Activated CD4-positive, alpha-beta T cell treated with anti-CD3 and anti-CD28 coated beads, Interleukin-2, amount 10 ng/mL, durations not matched to agents 24 days and 14 days (primary cell): ENCODE results near the gene RUVBL2. TPM values are rescaled to one million over a fixed set of nuclear protein-coding genes. Genes with fewer than 3 reads are reported as not detected.
A peak's percentile ranks its signal among the peaks of the same experiment; 100 is the strongest.

Experiments used
- DNase-seq: peaks from one replicate; pipeline ENCODE4 v3.0.0; 2022
- H3K27ac Mint-ChIP-seq: one replicate; pipeline ENCODE4 v1.8.0; 2022; ENCODE audit warnings: mild to moderate bottlenecking, mixed read lengths
- H3K27me3 Mint-ChIP-seq: one replicate; pipeline ENCODE4 v1.8.0; 2022; ENCODE audit warnings: mixed read lengths
- H3K36me3 Mint-ChIP-seq: one replicate; pipeline ENCODE4 v1.8.0; 2022; ENCODE audit warnings: low read depth, mild to moderate bottlenecking, mixed read lengths
- H3K4me1 Mint-ChIP-seq: one replicate; pipeline ENCODE4 v1.8.0; 2021; ENCODE audit warnings: mixed read lengths
- H3K4me3 Mint-ChIP-seq: one replicate; pipeline ENCODE4 v1.8.0; 2022; ENCODE audit warnings: mild to moderate bottlenecking, moderate library complexity, mixed read lengths
- H3K9me3 Mint-ChIP-seq: one replicate; pipeline ENCODE4 v1.8.0; 2021; ENCODE audit warnings: mixed read lengths
- intact Hi-C: fragments of 100-400 bp; cut with micrococcal nuclease; formaldehyde crosslinking; loops from one replicate; pipeline ENCODE4 v1.15.1; 2023
- total RNA-seq: library from RNA; stranded (reverse); gene quantifications from 2 replicates; pipeline ENCODE4 v1.2.3, GENCODE V29; 2022

The RUVBL2 gene
- total RNA-seq, 1 donor from 2014 or later, result 195 TPM

DNA sequence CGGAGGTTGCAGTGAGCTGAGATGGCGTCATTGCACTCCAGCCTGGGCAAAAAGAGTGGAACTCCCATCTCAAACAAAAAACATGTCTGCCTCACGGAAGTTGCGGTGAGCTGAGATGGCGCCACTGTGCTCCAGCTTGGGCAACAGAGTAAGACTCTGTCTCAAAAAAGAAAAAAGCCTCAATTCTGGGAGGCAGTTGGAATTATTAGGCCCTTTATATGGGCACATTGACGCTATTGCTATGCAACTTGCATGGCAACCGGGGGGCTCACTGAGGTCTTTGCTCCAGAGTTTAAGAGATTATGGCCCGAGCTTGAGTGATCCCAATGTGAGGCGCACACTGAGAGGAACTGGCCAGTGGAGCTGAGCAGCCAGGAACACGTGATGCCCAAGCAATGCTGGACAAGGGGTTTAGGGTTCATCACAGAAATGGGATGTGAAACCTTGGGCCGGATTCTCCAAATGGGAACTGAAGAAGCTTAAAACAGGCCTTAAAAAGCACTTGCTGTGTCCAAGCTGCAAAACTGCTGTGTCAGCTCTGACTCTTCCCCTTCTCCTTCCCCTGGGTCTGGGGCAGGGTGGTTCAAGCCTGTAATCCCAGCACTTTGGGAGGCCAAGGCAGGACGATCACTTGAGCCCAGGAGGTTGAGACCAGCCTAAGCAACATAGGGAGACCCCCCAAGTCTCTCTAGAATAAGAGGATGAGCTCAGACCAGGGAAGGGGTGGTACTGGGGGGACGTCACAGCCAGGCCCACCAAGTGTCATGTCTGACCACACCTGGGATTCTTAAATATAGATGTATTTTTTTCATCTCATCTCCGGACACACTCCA lies 26.1 kb upstream of the RUVBL2 start:
- DNase-seq, result peak; percentile 65
- Mint-ChIP-seq H3K36me3 (peaks cover 48% of the 10 kb centered on the region), H3K4me1 (peaks cover 50% of the 10 kb centered on the region), H3K9me3 (no peaks in the 10 kb centered on the region), H3K4me3 (peak overlapping the region; percentile 100), H3K27ac (peak overlapping the region; percentile 54), H3K27me3 (no peaks in the 10 kb centered on the region)
- intact Hi-C loops, result no loop called here

DNA sequence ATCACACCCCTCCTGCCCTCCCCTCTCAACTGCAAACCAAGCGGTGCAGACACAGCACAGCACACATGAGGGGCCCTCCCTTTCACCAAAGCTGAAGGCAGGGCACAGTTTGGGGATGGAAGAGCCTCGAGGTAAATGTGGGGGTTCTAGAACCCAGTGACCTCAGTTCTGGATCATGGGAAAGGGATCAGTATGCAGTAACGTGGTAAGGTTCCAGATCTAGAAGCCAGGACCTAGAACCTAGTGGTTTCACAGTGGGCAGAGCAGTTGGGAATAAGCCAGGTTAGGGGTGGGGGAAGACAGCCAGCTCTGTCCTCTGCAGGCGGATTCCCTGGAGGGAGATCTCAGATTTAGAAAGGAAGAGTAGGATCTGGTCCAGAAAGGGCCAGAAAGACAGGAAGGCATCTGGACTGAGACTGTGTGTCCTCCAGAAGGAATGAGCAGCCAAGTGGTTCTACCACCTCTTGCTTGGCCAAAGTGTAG lies 25.5 kb upstream of the RUVBL2 start:
- Mint-ChIP-seq H3K4me1 (peaks cover 47% of the 10 kb centered on the region), H3K36me3 (peaks cover 50% of the 10 kb centered on the region), H3K27ac (peak overlapping the region; percentile 54), H3K9me3 (no peaks in the 10 kb centered on the region), H3K27me3 (no peaks in the 10 kb centered on the region), H3K4me3 (peak overlapping the region; percentile 28)
- intact Hi-C loops, result no loop called here
- no peak for DNase-seq

- Mint-ChIP-seq H3K36me3 (peaks cover 49% of the 10 kb centered on the region), H3K4me1 (peaks cover 41% of the 10 kb centered on the region), H3K27ac (no peak overlapping the region), H3K4me3 (no peak overlapping the region), H3K27me3 (no peaks in the 10 kb centered on the region), H3K9me3 (no peaks in the 10 kb centered on the region)
- intact Hi-C loops, result no loop called here
- no peak for DNase-seq
Measured at GRCh38 chr19:48968813-48969218, 24.9 kb upstream of the RUVBL2 start.

DNA sequence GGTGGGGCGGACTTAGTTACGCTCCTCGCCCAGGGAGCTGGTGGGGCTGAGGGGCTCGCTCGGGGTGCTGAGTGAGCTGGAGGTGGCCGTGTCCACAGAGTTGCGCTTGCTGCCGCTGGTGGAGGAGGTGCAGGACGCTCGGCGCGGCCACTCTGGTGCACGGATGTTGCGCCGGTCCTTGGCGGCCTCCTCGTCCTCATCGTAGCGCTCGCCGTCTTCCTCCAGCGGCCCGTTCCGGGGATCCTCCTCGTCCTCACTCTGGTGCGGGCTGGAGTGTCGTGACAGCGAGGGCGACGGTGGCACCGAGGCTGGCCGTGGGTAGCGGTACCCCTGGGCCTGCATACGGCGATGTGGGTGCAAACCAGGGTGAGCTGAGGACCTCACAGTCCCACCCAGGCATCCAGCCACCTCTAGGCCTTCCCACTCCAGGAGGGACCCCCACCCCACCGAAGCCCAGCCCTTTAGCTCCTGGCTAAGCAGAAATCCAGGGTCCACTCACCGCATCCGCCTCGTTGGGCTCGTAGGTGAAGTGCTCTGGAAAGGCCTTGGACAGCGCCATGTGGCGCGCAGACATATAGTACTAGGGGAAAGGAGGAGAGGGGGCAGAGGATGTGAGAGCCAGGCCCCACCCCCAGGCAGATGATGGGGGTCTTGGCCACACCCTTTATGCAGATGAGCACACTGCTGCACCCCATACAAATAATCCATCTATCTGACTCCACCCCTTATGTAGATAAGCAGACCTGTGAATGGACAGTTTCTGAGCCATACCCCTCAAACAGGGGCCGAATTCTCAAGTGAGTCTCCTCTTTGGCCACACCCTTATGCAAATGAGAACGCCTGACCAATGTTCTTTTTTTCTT lies 24.2 kb upstream of the RUVBL2 start:
- intact Hi-C loops, result no loop called here
- Mint-ChIP-seq H3K27ac (no peak overlapping the region), H3K36me3 (peaks cover 48% of the 10 kb centered on the region), H3K4me1 (peaks cover 34% of the 10 kb centered on the region), H3K27me3 (no peaks in the 10 kb centered on the region), H3K4me3 (no peak overlapping the region), H3K9me3 (no peaks in the 10 kb centered on the region)
- peak; percentile 68 for DNase-seq

DNA sequence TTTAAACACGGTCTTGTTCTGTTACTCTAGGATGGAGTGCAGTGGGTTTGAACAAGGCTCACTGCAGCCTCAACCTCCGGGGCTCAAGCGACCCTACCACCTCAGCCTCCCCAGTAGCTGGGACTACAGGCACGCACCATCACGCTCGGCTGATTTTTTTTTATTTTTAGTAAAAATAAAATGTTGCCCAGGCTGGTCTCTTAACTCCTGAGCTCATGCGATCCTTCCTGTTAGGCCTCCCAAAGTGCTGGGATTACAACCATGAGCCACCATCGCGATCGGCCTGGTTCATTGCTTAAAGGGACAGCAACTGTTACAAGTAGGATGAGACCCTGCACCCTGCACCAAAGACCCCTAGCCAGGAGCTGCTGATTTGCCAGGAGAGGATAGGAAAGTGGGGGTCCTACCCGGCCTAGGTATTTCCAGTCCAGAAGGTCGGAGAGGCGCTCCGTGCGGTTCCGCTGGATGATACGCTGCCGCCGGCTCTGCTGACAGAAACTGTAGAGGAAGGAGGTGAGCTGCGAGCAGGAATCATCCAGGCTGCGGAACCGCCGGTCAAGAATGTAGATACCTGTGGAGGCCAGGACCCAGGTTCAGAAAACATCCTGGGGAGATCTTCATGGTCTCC lies 23.4 kb upstream of the RUVBL2 start:
- no peak overlapping the region for H3K27ac Mint-ChIP-seq

DNA sequence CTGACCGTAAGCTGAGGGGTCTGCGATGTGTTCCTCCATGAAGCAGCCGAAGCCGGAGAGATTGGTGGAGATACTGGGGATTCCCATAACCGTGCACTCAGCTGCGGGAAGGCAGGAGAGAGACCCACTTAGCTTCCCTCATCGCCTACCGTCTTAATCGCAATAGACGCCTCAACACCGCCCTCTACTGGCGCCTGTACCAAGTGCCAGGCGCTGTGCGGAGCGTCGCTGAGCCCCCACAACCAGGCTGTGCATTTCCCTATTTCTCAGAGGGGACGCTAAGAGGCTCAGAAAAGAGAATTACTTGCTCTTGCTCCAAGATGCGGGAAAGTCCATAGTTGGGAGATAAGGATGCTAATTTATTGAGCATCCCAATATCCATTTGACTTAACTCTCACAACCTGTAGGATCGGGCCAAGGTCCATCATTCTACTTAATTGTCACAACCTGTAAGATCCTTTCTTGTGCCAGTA lies 22.7 kb upstream of the RUVBL2 start:
- H3K36me3 Mint-ChIP-seq, result peaks cover 40% of the 10 kb centered on the region
- no peak overlapping the region for H3K4me3 Mint-ChIP-seq
- H3K27me3 Mint-ChIP-seq, result no peaks in the 10 kb centered on the region
- H3K4me1 Mint-ChIP-seq, result peaks cover 20% of the 10 kb centered on the region
- no peaks in the 10 kb centered on the region for H3K9me3 Mint-ChIP-seq
- peak; percentile 94 for DNase-seq
- peak overlapping the region; percentile 36 for H3K27ac Mint-ChIP-seq
- intact Hi-C loops, result no loop called here

More for the DNA sequence above, 23.4 kb upstream of the RUVBL2 start:
- H3K4me3 Mint-ChIP-seq, result no peak overlapping the region
- no peak for DNase-seq
- H3K4me1 Mint-ChIP-seq, result peaks cover 27% of the 10 kb centered on the region
- H3K36me3 Mint-ChIP-seq, result peaks cover 47% of the 10 kb centered on the region
- H3K9me3 Mint-ChIP-seq, result no peaks in the 10 kb centered on the region
- no peaks in the 10 kb centered on the region for H3K27me3 Mint-ChIP-seq
- intact Hi-C loops, result no loop called here

- intact Hi-C loops, result no loop called here
- no peaks in the 10 kb centered on the region for H3K27me3 Mint-ChIP-seq
- no peak overlapping the region for H3K4me3 Mint-ChIP-seq
- H3K27ac Mint-ChIP-seq, result no peak overlapping the region
- peak; percentile 81 for DNase-seq
- no peaks in the 10 kb centered on the region for H3K9me3 Mint-ChIP-seq
- H3K36me3 Mint-ChIP-seq, result peaks cover 26% of the 10 kb centered on the region
- H3K4me1 Mint-ChIP-seq, result peaks cover 7% of the 10 kb centered on the region
Measured at GRCh38 chr19:48975947-48976847, 17.5 kb upstream of the RUVBL2 start.

- H3K27ac Mint-ChIP-seq, result no peak overlapping the region
- DNase-seq, result no peak
- H3K9me3 Mint-ChIP-seq, result no peaks in the 10 kb centered on the region
- no peak overlapping the region for H3K4me3 Mint-ChIP-seq
- H3K27me3 Mint-ChIP-seq, result no peaks in the 10 kb centered on the region
- intact Hi-C loops, result no loop called here
- peaks cover 33% of the 10 kb centered on the region for H3K36me3 Mint-ChIP-seq
- peaks cover 6% of the 10 kb centered on the region for H3K4me1 Mint-ChIP-seq
Measured at GRCh38 chr19:48977061-48977460, 16.6 kb upstream of the RUVBL2 start.

DNA sequence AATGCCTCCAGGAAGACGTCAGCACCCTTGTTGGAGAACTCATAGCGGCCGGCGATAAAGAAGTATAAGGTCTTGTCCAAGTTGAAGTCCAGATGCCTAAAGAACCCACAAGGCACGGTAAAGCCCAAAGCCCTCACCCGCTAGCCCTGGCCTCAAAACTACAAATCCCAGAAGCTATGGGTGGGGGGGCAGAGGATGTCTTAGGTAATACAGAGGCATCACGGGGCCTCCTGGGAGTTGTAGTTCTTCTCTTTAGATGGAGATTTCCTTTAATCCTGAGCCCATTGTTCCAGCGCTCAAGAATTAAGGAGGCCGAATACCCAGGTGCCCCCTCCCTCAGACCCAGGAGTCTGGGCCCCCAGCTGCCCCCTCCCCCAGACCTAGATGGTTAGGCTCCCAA lies 11.4 kb upstream of the RUVBL2 start:
- Mint-ChIP-seq H3K4me1 (peaks cover 6% of the 10 kb centered on the region), H3K4me3 (no peak overlapping the region), H3K9me3 (no peaks in the 10 kb centered on the region), H3K27ac (no peak overlapping the region), H3K36me3 (peaks cover 47% of the 10 kb centered on the region), H3K27me3 (no peaks in the 10 kb centered on the region)
- intact Hi-C loops, result no loop called here
- DNase-seq, result no peak

DNA sequence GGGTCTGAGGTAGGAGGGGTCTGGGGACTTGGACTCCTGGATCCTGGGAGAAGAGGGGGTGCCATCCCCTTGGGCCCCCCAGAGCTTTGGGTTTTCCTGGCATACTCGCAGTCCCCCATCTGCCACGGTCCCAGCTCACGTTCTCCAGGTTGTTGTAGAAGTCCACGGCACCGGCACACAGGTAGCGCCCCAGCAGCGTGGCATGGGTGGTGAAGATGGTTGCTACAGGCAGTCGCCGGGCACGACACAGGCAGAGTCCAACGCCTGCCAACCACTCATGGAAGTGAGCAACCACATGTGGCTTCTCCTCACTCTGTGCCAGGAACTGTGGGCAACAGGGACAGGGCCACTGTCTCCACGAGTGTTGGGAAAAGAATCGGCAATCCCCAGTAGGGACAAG lies 8.0 kb upstream of the RUVBL2 start:
- Mint-ChIP-seq H3K4me3 (no peak overlapping the region), H3K36me3 (peaks cover 51% of the 10 kb centered on the region), H3K27ac (no peak overlapping the region), H3K9me3 (no peaks in the 10 kb centered on the region), H3K4me1 (peaks cover 10% of the 10 kb centered on the region), H3K27me3 (no peaks in the 10 kb centered on the region)
- DNase-seq, result no peak
- intact Hi-C loops, result no loop called here

- peaks cover 54% of the 10 kb centered on the region for H3K36me3 Mint-ChIP-seq
- no peak overlapping the region for H3K27ac Mint-ChIP-seq
- peaks cover 15% of the 10 kb centered on the region for H3K4me1 Mint-ChIP-seq
- H3K4me3 Mint-ChIP-seq, result no peak overlapping the region
- DNase-seq, result no peak
- intact Hi-C loops, result no loop called here
- H3K27me3 Mint-ChIP-seq, result no peaks in the 10 kb centered on the region
- H3K9me3 Mint-ChIP-seq, result no peaks in the 10 kb centered on the region
Measured at GRCh38 chr19:48986211-48986610, 7.5 kb upstream of the RUVBL2 start.

DNA sequence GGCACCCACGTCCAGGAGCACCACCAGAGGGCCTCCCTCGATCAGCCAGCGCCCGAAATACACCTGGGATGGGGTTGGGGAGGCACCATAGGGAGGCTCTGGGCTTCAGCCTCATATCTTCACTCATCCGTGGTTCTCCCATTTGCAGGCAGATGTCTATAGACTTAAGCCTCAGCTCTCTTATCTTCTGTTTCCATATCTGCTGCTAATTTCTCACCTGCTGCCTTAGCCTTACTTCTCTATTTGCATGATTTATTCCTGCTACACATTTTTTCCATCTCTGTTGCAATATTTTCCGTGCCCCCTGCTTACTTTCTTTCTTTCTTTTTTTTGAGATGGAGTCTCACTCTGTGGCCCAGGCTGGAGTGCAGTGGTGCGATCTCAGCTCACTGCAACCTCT lies 6.4 kb upstream of the RUVBL2 start:
- intact Hi-C loops, result no loop called here
- Mint-ChIP-seq H3K9me3 (no peaks in the 10 kb centered on the region), H3K4me1 (peaks cover 19% of the 10 kb centered on the region), H3K27ac (peak overlapping the region; percentile 50), H3K4me3 (no peak overlapping the region), H3K27me3 (no peaks in the 10 kb centered on the region), H3K36me3 (peaks cover 44% of the 10 kb centered on the region)
- DNase-seq, result no peak

GRCh38 chr19:48988286-48988685 lies 5.4 kb upstream of the RUVBL2 start:
- H3K27ac Mint-ChIP-seq, result peak overlapping the region; percentile 50

More at GRCh38 chr19:48988286-48988685, 5.4 kb upstream of the RUVBL2 start:
- intact Hi-C loops, result no loop called here
- Mint-ChIP-seq H3K4me3 (no peak overlapping the region), H3K9me3 (no peaks in the 10 kb centered on the region), H3K27me3 (no peaks in the 10 kb centered on the region), H3K36me3 (peaks cover 36% of the 10 kb centered on the region), H3K4me1 (peaks cover 21% of the 10 kb centered on the region)
- no peak for DNase-seq
